CD8-positive, alpha-beta memory T cell (primary cell): ENCODE results near the gene METTL21C. TPM values are rescaled to one million over a fixed set of nuclear protein-coding genes. Genes with fewer than 3 reads are reported as not detected.

Source experiments
- CTCF ChIA-PET: fragments of 350-600 bp; sonication (Branson Sonifier 250); formaldehyde crosslinking; loops from one replicate; lab custom pipeline; 2021; ENCODE audit warnings: antibody characterized with exemption; lab: Charles Lee
- POLR2A ChIA-PET: fragments of 350-600 bp; sonication (Branson Sonifier 250); formaldehyde crosslinking; loops from one replicate; lab custom pipeline; 2021; ENCODE audit warnings: antibody characterized with exemption; lab: Charles Lee
- DNase-seq, 5 donors: peaks; one replicate each; pipeline versions ENCODE4 v3.0.0 to v3.0.0-alpha.2; 2020 to 2022; ENCODE audit warnings: mixed read lengths in 1 of 5
- H3K27ac ChIP-seq: one replicate; pipeline ENCODE4 v1.7.0; 2013; ENCODE audit warnings: low read depth, mild to moderate bottlenecking, low read length, moderate library complexity
- H3K27me3 ChIP-seq: 2 replicates; pipeline ENCODE4 v1.7.0; 2013; ENCODE audit warnings: low read length, mild to moderate bottlenecking; ENCODE audit not compliant: insufficient read depth, poor library complexity, severe bottlenecking
- H3K36me3 ChIP-seq: 2 replicates; pipeline ENCODE4 v1.7.0; 2013; ENCODE audit warnings: mild to moderate bottlenecking, low read length, moderate library complexity; ENCODE audit not compliant: insufficient read depth
- H3K4me1 ChIP-seq: 2 replicates; pipeline ENCODE4 v1.7.0; 2013; ENCODE audit warnings: mild to moderate bottlenecking, low read length, moderate library complexity; ENCODE audit not compliant: insufficient read depth
- H3K4me3 ChIP-seq: 2 replicates; pipeline ENCODE4 v1.7.0; 2013; ENCODE audit warnings: mild to moderate bottlenecking, low read length
- H3K9me3 ChIP-seq: 2 replicates; pipeline ENCODE4 v1.7.0; 2013; ENCODE audit warnings: mild to moderate bottlenecking, low read length
- H3K27ac Mint-ChIP-seq, 8 donors: one replicate each; pipeline ENCODE4 v1.8.0; 2020 to 2021; ENCODE audit warnings: mixed read lengths in 8 of 8, mild to moderate bottlenecking in 6 of 8, inconsistent platforms in 3 of 8, moderate library complexity in 3 of 8
- H3K27me3 Mint-ChIP-seq, 2 donors: one replicate each; pipeline ENCODE4 v1.8.0; 2020 to 2021; ENCODE audit warnings: mixed read lengths in 2 of 2, mild to moderate bottlenecking in 1 of 2, moderate library complexity in 1 of 2
- H3K36me3 Mint-ChIP-seq, 3 donors: one replicate each; pipeline ENCODE4 v1.8.0; 2020 to 2021; ENCODE audit warnings: mixed read lengths in 3 of 3, inconsistent platforms in 1 of 3, mild to moderate bottlenecking in 1 of 3
- H3K4me1 Mint-ChIP-seq, 3 donors: one replicate each; pipeline ENCODE4 v1.8.0; 2020 to 2021; ENCODE audit warnings: mixed read lengths in 3 of 3, inconsistent platforms in 1 of 3, mild to moderate bottlenecking in 1 of 3
- H3K4me3 Mint-ChIP-seq, 7 donors: one replicate each; pipeline ENCODE4 v1.8.0; 2020 to 2021; ENCODE audit warnings: mixed read lengths in 7 of 7, mild to moderate bottlenecking in 6 of 7, moderate library complexity in 4 of 7, inconsistent platforms in 2 of 7
- H3K9me3 Mint-ChIP-seq, 5 donors: one replicate each; pipeline ENCODE4 v1.8.0; 2020 to 2022; ENCODE audit warnings: mixed read lengths in 5 of 5, mild to moderate bottlenecking in 3 of 5, moderate library complexity in 2 of 5, inconsistent platforms in 1 of 5
- polyA plus RNA-seq: library from polyadenylated mRNA; unstranded; fragments of 300-500 nt; fragmentation: Illumina TruSeq; gene quantifications from one replicate; pipeline ENCODE4 v1.2.3, GENCODE V29; 2021
- total RNA-seq, 2 experiments: library from RNA; stranded (reverse); gene quantifications; one replicate each; pipeline ENCODE4 v1.2.3, GENCODE V29; 2021

The METTL21C gene
- total and polyA plus RNA-seq, 3 experiments from 2014 or later = not detected

DNA sequence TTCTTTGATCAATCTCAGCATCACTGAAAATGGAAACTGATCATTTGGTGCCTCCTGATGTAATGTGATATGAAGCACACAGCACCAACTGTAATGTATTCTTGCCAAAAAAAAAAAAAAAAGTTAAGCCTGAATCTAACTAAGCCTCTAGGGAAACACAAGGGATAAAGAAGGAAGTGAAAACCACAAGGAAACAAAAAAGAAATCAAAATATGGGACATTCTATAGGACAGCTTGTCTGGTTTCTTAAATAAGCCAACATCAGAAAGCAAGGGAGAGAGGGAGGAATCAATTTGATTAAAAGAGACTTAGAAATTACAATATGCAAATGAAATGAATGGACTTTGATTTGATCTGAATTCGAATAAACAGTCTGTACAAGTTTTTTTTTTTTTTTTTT is 20.6 kb upstream of the METTL21C start:
- no peaks in the 10 kb centered on the region for H3K9me3 Mint-ChIP-seq
- H3K4me1 Mint-ChIP-seq = no peaks in the 10 kb centered on the region
- no peaks in the 10 kb centered on the region for H3K36me3 Mint-ChIP-seq
- no peak overlapping the region for H3K27ac Mint-ChIP-seq
- Histone ChIP-seq H3K4me3 (no peak overlapping the region), H3K36me3 (no peaks in the 10 kb centered on the region), H3K27me3 (no peaks in the 10 kb centered on the region), H3K9me3 (no peaks in the 10 kb centered on the region), H3K27ac (no peak overlapping the region), H3K4me1 (no peaks in the 10 kb centered on the region)
- ChIA-PET POLR2A (no interaction called here), CTCF (no interaction called here)
- DNase-seq = no peak
- H3K4me3 Mint-ChIP-seq = no peak overlapping the region
- H3K27me3 Mint-ChIP-seq = peaks cover 8 to 16% of the 10 kb centered on the region in 2 donors

DNA sequence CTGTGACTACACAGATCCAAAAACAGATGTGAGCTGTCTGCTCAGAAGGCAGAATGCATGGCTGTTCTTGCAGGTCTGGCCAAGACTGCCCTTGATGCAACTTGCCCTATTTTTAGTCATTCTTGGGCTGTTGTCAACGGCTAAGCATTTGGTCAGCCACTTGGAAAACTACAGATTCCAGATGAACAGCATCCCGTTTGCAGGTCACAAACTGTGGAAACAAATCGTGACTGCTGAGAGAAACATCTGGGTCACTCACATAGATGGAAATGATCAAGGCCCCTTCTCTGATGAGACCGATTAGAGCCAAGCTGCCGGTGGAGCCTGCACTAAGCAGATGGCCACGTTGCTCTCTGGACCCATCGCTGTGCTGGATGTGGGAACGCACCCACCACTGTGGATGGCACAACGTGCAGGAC is 15.4 kb upstream of the METTL21C start:
- peaks cover 0 to 4% (median 0%) of the 10 kb centered on the region in 3 donors for H3K36me3 Mint-ChIP-seq
- H3K27me3 ChIP-seq = no peaks in the 10 kb centered on the region

DNA sequence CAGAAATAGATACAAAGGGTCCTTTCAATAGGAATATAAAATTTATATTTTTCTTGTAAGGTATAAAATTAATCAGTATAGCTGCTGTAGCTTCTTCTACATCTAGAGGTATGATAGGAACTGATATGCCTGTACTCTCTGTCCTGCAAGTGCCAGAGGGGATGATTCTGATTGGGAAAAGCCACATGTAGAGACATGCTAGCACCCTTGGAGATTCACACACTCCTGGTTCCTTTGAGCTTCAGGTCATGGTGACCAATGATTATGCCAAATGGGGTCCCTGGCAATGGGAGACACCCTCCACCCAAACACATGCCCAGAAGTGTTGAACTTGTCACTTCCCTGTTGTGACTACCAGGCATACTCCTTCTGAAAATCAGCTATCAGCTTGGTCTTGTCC is 14.7 kb upstream of the METTL21C start:
- no peak overlapping the region for H3K4me3 Mint-ChIP-seq
- Histone ChIP-seq H3K36me3 (no peaks in the 10 kb centered on the region), H3K4me3 (no peak overlapping the region), H3K4me1 (no peaks in the 10 kb centered on the region), H3K27me3 (no peaks in the 10 kb centered on the region), H3K27ac (no peak overlapping the region), H3K9me3 (no peaks in the 10 kb centered on the region)
- H3K27me3 Mint-ChIP-seq = peaks cover 10 to 33% of the 10 kb centered on the region in 2 donors
- no peak for DNase-seq
- peaks cover 0 to 4% (median 0%) of the 10 kb centered on the region in 3 donors for H3K36me3 Mint-ChIP-seq
- no peak overlapping the region for H3K27ac Mint-ChIP-seq
- ChIA-PET POLR2A (no interaction called here), CTCF (no interaction called here)
- H3K9me3 Mint-ChIP-seq = peaks cover 0 to 5% (median 4%) of the 10 kb centered on the region in 5 donors
- no peaks in the 10 kb centered on the region for H3K4me1 Mint-ChIP-seq

More for the DNA sequence above, 15.4 kb upstream of the METTL21C start:
- Mint-ChIP-seq H3K4me1 (no peaks in the 10 kb centered on the region), H3K27me3 (peaks cover 10 to 29% of the 10 kb centered on the region in 2 donors), H3K4me3 (no peak overlapping the region), H3K9me3 (peaks cover 0 to 5% (median 4%) of the 10 kb centered on the region in 5 donors), H3K27ac (no peak overlapping the region)
- no peak overlapping the region for H3K4me3 ChIP-seq
- no peaks in the 10 kb centered on the region for H3K9me3 ChIP-seq
- H3K36me3 ChIP-seq = no peaks in the 10 kb centered on the region
- ChIA-PET POLR2A (no interaction called here), CTCF (interaction anchor here (1.3 kb wide), 1 partner anchor 91 kb away, joined by 3 read pairs; no protein-coding TSS in a partner anchor)
- DNase-seq = no peak
- no peaks in the 10 kb centered on the region for H3K4me1 ChIP-seq
- H3K27ac ChIP-seq = no peak overlapping the region

DNA sequence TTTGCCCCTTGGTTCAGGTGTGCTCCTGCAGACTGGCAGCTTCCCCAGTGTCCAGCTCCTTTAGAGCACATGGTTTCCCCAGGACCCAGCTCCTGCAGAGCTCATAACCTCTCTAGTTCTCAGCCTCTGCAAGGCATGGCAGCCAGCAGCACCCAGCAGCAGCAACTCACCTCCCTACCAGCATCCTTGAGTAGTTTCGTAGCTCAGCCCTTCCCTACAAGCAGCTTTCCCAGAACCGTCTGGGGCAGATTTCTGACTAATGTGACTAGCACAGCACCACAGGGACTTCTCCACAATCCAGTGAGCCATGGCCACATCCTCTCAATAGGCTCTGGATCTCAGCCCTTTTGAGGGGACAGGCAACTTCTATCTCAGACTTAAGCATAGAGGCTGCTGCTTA is 14.1 kb upstream of the METTL21C start:
- Mint-ChIP-seq H3K4me1 (no peaks in the 10 kb centered on the region), H3K27ac (no peak overlapping the region), H3K4me3 (no peak overlapping the region), H3K9me3 (peaks cover 0 to 5% (median 4%) of the 10 kb centered on the region in 5 donors), H3K27me3 (peaks cover 10 to 33% of the 10 kb centered on the region in 2 donors), H3K36me3 (peaks cover 0 to 4% (median 0%) of the 10 kb centered on the region in 3 donors)
- Histone ChIP-seq H3K27ac (no peak overlapping the region), H3K27me3 (no peaks in the 10 kb centered on the region), H3K9me3 (no peaks in the 10 kb centered on the region), H3K4me3 (no peak overlapping the region), H3K36me3 (no peaks in the 10 kb centered on the region), H3K4me1 (no peaks in the 10 kb centered on the region)
- no peak for DNase-seq
- CTCF ChIA-PET = no interaction called here
- POLR2A ChIA-PET = no interaction called here

DNA sequence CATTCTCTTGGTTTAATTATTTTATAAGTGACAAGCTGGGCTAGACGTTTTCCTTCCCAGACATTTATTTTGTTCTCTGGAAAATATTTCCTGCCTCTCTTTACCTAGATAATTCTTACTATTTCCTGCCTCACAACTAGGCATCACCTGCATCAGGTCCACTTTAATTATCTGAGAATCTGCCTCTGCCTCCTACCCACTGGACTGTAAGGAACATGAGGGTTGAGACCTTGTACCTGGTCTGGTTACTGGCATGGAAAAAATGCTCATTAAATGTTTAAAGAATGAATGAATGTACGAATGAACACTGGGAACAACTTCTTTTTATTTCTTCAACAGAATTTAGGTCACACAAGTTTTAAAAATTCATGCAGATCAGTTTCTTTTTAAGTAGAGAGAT is 13.4 kb upstream of the METTL21C start:
- H3K27ac Mint-ChIP-seq = peak overlapping the region in 1 of 8 donors; percentile 33
- H3K4me3 Mint-ChIP-seq = no peak overlapping the region
- ChIA-PET POLR2A (no interaction called here), CTCF (no interaction called here)
- Histone ChIP-seq H3K9me3 (no peaks in the 10 kb centered on the region), H3K27me3 (no peaks in the 10 kb centered on the region), H3K4me1 (no peaks in the 10 kb centered on the region), H3K27ac (no peak overlapping the region), H3K36me3 (no peaks in the 10 kb centered on the region), H3K4me3 (no peak overlapping the region)
- peaks cover 0 to 4% (median 0%) of the 10 kb centered on the region in 3 donors for H3K36me3 Mint-ChIP-seq
- DNase-seq = no peak
- no peaks in the 10 kb centered on the region for H3K4me1 Mint-ChIP-seq
- H3K9me3 Mint-ChIP-seq = peaks cover 0 to 5% (median 4%) of the 10 kb centered on the region in 5 donors
- peaks cover 5 to 29% of the 10 kb centered on the region in 2 donors for H3K27me3 Mint-ChIP-seq

DNA sequence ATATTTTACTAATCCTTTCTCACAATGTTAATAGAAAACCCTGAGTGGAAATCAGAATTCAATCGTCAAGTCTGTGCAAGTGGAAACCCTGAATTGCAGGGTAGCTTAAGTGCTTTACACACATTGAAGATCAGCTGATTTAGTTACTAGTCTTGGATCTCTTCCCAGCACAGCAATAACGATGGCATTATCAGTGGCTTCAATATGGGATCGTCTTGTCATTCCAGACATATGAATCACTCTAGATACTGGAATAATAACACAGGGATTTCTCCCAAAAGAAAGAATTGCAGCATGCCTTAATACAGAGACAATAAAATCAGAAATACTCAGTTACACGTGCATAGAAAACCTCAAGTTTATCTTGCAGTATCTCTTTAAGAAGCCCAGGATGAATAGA is 12.6 kb upstream of the METTL21C start:
- POLR2A ChIA-PET = no interaction called here
- H3K27me3 Mint-ChIP-seq = peaks cover 5 to 29% of the 10 kb centered on the region in 2 donors
- no peaks in the 10 kb centered on the region for H3K27me3 ChIP-seq

DNA sequence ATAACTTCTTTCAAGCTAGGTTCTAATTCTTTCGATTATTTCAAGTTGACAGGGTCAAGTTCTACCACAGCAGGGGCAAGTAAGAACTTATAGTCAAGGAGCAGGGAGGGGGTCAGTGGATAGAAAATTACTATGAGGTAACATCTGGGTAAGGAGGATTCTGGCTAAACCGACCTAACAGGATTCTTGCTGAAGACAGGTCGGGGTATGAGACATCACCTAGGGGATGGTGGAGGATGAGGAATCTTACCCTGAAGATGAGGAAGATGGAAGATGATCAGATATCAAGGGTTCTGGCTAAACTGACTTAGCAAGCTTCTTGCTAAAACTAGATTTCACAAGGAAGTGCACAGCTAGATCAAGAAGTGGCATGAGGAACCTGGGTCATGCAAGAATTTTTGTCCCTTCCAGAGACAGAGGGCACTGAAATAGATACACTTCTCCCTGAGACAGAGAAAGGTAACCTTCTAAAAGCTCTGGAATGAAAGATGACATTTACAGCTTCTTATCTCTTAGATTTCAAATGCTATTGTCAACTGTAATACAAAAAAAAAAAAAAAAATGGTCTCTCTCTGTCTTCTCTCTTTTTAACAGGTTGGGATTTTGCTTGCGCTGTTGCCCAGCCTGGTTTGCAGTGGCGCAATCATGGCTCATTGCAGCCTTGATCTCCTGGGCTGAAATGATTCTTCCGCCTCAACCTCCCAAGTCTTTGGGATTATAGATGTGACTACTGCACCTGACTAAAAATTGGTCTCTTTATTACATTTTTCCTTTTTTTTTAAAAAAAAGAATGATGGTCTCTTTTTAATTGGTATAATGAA is 9.6 kb upstream of the METTL21C start:
- no peak overlapping the region for H3K27ac ChIP-seq
- H3K27me3 ChIP-seq = no peaks in the 10 kb centered on the region
- Mint-ChIP-seq H3K4me1 (no peaks in the 10 kb centered on the region), H3K27ac (no peak overlapping the region), H3K36me3 (peaks cover 0 to 4% (median 0%) of the 10 kb centered on the region in 3 donors), H3K27me3 (peaks cover 2 to 30% of the 10 kb centered on the region in 2 donors), H3K4me3 (no peak overlapping the region), H3K9me3 (peaks cover 0 to 5% (median 4%) of the 10 kb centered on the region in 5 donors)
- no peaks in the 10 kb centered on the region for H3K9me3 ChIP-seq
- DNase-seq = no peak
- no peaks in the 10 kb centered on the region for H3K36me3 ChIP-seq
- H3K4me3 ChIP-seq = no peak overlapping the region
- ChIA-PET POLR2A (no interaction called here), CTCF (no interaction called here)
- H3K4me1 ChIP-seq = no peaks in the 10 kb centered on the region

More for the DNA sequence above, 12.6 kb upstream of the METTL21C start:
- CTCF ChIA-PET = no interaction called here
- H3K4me3 ChIP-seq = no peak overlapping the region
- peaks cover 0 to 5% (median 4%) of the 10 kb centered on the region in 5 donors for H3K9me3 Mint-ChIP-seq
- peaks cover 0 to 4% (median 0%) of the 10 kb centered on the region in 3 donors for H3K36me3 Mint-ChIP-seq
- no peak overlapping the region for H3K27ac ChIP-seq
- no peak overlapping the region for H3K27ac Mint-ChIP-seq
- H3K4me1 Mint-ChIP-seq = no peaks in the 10 kb centered on the region
- no peaks in the 10 kb centered on the region for H3K9me3 ChIP-seq
- H3K36me3 ChIP-seq = no peaks in the 10 kb centered on the region
- no peaks in the 10 kb centered on the region for H3K4me1 ChIP-seq
- H3K4me3 Mint-ChIP-seq = no peak overlapping the region
- DNase-seq = no peak

DNA sequence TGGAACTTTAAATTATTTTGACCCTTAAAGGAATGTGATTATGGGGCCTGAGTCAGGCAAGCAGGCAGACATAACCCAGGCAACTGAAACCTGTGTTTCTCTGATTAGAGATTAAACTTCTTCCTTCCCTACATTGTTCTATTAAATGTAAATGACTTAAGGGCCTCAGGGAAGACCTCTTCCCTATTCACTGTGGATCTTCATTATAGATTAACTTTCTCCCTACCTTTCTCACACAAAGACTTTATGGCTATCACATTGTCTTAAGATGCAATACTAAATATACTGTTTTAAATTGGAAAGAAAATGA is 8.8 kb upstream of the METTL21C start:
- Histone ChIP-seq H3K4me3 (no peak overlapping the region), H3K36me3 (no peaks in the 10 kb centered on the region), H3K27me3 (no peaks in the 10 kb centered on the region), H3K4me1 (no peaks in the 10 kb centered on the region), H3K27ac (no peak overlapping the region), H3K9me3 (no peaks in the 10 kb centered on the region)
- H3K4me1 Mint-ChIP-seq = no peaks in the 10 kb centered on the region
- CTCF ChIA-PET = interaction anchor here (1.3 kb wide), 1 partner anchor 10 kb away, joined by 3 read pairs; no protein-coding TSS in a partner anchor
- H3K27me3 Mint-ChIP-seq = peaks cover 5 to 32% of the 10 kb centered on the region in 2 donors
- peaks cover 0 to 7% (median 0%) of the 10 kb centered on the region in 5 donors for H3K9me3 Mint-ChIP-seq
- H3K27ac Mint-ChIP-seq = no peak overlapping the region
- H3K4me3 Mint-ChIP-seq = no peak overlapping the region
- DNase-seq = no peak
- H3K36me3 Mint-ChIP-seq = peaks cover 0 to 1% (median 0%) of the 10 kb centered on the region in 3 donors
- POLR2A ChIA-PET = no interaction called here
